GM19043 (cell line): ENCODE measurements around the gene ANKRD31.

Experiments
- ATAC-seq: cut with Tn5 transposase; IDR thresholded peaks from one replicate; pipeline ENCODE4 v1.9.1; 2021; ENCODE audit warnings: low read depth; ENCODE audit not compliant: unreplicated experiment

ANKRD31 gene

DNA sequence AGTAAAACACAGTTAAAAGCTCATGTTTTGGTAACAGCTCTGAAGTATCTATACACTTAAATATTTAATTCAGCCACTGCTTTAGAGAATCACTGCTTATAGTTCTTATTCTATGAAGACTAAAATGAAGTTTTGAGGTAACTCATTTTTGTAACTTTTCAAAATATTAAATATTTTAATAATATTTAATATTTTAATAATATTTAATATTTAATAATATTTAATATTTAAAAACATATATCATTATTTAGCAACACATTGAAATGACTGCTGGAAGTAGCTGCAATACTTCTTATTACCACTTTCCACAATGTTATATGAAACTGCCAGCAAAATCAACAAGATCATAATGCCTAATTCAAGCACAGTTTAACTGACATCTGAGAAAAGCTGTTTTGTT is 165.6 kb downstream of the ANKRD31 start:
- no peak for ATAC-seq

DNA sequence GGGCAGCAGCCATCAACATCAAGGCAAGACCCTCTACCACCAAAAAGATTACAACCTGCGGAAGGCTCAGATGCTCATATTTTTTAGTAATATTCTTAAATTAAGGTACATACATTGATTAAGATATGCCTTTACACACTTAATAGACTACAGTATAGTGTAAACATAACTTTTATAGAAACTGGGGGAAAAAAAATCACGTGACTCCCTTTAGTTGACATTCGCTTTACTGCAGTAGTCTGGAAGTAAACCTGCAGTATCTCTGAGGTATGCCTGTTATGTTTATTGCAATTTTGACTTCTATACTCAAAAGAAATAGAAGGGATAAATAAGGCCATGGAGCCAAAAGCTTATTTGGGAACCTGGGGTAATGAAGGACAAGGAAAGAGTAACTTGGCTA is 169.2 kb downstream of the ANKRD31 start:
- no peak for ATAC-seq

DNA sequence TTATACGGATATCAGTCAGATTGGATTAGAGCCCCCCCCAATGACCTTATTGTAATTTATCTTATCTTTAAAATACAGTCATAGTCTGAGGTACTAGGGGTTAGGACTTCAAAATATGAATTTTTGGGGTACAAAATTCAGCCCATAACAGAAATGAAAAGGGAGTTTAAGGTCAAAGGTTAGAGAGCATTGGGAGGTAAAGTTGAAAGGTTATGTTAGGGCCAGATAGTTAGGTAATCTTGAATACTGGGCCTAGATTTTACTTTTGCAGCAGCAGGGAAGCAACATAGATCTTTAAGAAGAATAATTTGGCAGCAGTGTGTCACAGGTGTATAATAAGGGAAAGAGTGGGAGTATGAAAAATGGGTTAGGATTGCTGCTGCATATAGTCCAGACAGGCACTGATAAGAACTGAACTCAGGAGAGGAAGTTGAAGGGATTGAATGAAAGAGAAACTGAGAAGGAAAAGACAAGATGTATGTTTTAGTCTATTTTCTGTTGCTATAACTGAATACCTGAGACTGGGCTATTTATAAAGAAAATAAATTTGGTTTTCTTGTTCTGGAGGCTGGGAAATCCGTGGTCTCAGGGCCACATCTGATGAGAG is 173.7 kb downstream of the ANKRD31 start:
- peak; percentile 59 for ATAC-seq

DNA sequence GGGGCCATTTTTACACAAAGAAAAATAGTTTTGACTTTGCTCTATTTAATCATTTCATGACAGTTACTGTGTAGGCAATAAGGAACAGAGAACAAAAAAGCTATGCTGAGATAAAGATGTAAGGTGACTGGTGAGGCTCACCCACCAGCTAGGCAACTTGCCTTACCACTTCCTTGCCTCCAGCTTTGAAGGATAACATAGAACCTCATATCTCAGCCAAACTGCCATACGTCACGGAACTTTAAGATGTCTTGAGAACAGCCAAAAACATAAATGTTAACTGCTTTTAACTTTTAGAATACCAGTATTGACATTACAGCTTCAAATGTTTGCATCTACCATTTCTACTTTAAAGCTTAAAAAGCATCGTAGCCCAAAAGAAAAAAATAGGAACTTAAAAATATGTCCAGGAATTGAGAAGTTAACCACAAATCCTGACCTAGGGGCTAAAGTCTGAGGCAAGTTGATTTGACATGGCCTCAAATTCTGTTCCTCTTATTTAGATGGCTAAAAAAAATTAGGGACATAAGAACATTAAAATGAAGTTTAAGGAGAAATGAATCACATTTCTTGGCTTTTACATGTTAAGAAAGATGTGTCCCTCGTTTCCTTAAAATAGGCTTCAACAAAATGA is 176.6 kb downstream of the ANKRD31 start:
- ATAC-seq = no peak

DNA sequence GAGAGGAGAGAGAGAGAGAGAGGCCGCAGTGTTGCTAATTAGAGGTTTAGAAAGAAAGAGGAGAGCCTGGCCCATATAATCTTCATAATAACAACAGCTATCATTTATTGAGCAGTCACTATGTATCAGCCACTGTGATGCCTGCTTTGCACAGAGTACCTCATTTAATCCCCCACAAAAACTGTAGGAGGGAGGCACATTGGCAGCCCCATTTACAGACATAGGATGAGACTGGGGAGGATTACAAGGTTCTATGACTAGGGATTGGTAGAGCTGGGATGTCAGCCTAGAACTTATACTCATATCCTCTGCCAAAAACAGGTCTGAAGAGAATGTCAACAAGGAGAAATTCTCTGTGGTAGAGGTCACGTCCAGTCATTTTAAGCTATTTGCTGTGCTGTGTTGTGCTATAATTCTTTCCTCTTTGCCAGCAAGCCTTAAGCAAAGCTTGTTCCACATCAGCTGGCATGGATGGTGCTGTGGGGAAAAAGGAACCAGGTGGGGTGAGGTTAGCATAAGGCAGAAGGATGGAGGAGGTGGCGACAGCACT is 177.6 kb downstream of the ANKRD31 start:
- ATAC-seq = no peak

DNA sequence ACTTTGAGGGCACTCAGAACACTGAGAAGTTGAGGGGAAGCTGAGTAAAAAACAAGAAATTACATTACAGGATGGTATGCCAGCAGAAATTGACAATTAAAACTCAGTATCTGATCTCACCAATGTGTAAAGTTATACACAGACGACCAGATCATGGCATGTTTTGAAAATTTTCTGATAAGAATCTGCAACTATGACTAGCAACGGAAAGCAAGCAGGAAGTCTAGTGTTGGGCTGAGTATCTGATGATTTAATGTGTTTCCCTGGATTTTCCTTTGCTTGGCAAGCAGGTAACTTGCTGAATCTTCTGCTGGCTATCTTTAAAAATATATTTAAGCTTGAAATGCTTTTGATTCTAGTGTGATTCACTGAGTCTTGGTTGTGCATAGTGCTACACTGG is 179.1 kb downstream of the ANKRD31 start:
- no peak for ATAC-seq

DNA sequence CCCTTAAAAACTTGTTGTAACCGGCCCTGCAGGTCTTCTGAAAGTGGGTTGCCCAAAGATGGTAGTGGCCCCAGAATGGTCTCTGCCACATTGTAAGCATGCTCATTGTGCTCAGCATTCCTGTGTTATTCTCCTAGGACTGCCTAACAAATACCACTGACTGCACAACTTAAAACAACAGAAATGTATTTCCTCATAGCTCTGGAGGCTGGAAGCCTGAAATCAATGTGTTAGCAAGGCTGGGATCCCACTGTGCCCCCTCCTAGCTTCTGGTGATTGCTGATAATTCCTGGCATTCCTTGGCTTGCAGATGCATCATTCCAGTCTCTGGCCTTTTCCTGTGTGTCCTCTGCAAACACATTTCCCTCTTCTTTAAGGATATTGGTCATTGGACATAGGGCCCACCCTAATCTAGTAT is 180.9 kb downstream of the ANKRD31 start:
- ATAC-seq = no peak

DNA sequence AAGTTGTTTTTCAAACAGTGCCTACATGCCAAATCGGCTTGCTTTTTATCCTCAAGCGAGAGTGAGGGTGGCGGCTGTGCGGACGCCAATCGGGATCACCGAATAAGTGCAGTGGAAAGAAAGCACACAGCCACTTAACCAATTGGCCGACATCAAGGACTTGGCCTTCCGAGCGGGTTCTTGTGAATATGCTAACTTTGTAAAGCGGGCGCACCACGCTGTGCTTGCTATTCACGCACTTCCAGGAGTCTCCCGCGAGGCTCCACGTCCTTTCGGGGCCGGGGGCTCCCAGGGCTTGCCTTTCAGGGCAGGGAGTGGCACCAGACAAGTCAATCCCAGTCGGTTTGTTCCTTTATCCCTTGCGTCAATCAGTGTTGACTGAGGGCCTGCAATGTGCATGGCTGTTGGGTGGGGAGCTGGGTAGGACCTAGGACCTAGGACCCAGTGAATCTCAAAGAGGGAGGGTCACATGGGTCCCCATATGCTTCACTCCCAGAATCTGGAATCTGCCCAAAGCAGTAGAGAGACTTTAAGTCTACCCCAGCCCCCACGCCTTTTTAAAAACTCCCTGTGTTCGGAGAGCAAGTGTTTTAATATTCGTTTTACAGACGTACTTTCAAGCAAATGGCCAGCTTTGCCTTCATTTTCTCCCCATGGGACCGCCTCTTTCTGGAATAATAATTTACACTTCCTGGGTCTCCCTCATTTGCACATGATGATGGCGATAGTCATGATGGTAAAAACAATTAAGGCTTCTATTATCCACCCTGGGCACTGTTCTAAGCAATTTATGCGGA is 182.3 kb downstream of the ANKRD31 start:
- no peak for ATAC-seq

DNA sequence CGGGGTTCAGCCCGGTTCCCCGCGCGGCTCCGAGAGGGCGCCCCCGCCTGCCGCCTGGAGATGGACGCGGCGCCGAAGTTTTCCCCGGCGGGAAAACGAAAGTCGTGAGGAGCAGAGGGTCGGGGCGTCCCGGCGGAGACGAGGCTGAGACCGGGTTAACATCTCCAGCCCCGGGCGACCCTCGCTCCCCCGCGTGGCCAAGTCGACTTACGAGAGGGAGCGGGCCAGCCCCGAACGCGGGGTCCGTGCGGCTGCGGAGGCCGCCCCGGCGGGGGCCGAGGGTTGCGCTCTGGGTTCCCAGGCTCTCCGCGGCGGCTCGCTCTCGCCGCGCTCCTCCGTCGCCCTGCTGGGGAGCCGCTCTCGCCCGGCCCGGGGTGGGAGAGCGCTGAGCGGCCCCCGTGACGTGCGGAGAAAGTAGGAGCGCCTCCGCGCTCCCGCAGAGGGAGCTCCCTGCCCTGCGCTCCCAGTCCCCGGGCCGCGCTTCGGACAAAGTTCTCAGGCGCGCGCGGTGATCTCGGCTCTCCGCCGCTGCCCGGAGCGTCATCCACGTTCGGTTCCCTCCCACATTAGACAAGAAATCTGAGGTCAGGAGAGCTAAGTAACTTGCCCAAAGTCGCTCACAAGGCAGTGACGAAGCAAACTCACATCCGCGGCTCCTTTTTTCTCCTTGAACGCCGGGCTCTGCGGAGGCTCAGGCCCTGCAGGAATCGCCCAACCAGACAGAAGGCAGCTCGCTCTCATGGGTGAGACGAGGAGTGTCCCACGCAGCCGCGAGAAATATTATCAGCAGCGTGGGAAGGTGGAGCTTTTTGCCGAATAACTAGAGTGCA is 183.2 kb downstream of the ANKRD31 start:
- ATAC-seq = no peak

DNA sequence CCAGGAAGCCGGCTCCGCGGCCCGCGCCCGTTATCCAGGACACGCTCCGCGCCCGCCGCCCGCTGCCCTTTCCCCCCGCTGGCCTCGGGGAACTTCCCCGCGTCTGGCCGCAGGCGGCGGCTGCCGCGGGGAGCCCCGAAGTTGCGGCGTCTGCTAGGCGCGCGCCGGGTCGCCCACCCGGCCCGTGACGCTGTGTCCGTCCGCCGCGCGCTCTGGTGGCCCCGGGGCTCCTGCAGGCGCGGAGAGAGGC is 183.7 kb downstream of the ANKRD31 start:
- ATAC-seq = no peak

DNA sequence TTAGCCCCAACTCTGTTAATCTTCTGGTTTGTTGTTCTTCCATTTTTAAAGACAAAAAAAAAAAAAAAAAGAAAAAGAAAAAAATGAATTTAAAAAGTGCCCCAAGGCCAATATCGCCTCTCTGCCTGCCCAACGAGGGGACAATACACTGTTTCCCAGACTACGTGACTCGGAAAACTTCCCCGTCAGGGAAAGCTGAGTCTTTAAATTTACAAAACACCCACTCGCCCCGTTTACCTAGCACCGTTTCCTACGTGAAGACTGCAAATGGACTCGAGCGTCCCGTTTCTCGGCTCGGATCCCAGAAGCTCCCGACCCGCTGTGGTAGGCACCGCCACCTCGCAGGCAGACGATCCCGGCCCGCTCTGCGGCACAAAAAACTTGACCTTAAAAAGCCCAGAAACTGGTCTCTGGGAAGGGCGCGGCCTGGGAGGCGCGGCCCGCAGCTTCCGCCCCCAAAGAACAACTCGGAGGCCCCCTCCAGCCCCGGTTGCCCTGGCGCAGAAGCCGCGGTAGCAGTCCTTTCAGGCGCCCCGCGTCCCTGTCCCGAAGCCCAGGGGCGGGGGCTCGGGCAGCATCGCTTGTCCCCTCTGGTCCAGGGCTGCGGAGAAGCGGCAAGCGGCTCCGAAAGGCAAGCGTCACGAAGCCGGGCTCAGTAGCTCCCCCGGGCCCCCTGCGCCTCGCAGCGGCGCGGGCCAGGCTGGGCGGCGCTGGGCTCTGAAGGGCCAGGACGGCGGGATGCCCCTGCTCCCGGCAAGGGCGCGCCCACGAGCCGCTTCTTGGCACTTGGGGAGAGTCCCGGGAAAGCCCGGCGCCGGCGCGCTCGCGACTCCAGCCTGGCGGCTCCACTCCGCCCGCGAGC is 184.3 kb downstream of the ANKRD31 start, which contains the start of gene GCNT4:
TSS of gene GCNT4 (minus strand) at position 367 of the 862 bp plus-strand sequence. CDS start 22,521 bp downstream, outside the sequence.
- ATAC-seq = no peak

DNA sequence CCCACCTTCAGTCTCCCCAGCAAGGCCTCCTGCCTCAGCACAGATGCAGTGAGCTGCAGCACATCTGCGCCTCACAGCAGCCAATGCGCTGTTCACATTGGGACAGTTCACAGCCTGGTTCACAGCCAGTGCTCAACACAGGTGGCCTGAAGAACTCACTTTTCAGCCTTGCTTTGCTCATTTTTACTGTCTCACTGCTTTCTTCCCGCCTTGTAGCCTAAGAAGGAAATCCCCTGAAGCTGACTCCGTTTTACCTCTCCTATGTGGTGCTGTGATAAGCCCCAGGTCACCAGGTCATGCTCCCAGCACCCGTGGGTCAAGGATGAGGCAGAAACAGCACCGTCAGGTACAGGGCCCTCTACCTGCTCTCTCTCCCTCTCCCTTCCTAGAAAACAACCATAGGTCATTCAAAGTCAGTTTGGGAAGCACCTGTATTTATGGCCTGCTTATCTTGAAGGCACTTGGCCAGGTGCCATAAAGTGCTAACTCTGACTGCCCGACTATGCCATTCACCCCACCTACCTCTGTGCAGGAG is 185.4 kb downstream of the ANKRD31 start:
- ATAC-seq = no peak

DNA sequence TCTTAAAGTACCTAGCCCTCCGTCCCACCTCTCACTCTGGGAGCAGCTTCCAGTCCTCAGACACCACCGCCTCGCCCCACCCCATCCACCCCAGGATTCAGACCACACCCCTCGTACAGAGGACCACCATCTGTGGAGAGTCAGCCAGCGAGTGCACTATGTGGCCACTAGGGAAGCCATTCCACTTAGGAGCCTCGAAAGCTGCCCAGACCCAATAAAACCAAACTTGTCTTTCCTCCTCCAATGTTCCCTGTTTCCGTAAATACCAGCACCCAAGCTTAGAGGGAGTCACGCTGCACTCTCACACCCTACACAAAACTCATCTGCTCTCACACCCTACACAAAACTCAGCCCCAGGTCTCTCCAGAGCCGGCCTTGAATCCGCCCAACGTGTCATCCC is 186.3 kb downstream of the ANKRD31 start:
- no peak for ATAC-seq

DNA sequence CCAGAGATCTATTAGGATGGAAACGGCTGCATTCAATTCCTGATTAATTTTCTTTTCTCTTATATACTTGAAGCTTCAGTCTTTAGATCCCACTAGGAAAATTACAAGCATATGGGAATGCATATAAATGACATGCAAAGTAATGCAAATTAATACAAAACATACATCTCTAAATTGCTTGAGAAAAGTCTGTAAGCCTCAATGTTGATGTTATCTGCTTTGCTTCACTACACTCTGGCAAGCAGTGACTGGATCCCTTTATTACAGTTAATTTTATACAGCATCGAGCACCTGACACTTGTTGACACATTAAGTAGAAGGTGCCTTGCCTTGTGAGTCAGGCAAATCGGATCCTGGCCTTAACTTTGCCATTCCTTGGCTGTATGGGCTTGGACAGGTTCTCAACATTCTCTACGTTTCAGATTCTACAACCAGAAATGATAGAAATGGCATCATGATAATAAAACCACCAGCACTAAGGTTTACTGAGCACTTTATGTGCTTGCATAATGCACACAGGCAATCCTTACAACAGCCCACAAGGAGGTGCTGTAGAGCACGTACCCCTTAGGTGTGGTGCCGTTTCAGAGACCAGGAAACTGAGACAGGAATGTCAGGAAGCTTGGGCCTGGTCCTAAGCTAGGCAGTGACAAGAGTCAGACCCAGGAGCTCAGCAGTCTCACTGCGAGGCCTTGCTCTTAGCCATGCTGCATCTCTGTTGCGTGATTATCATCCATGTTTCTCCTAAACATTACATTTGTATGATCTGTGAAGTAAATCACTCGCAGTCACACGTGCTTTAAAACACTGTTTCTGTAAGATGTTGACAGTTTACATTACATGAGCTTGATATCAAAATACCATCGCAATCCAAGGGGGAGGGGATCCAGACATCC is 187.0 kb downstream of the ANKRD31 start:
- no peak for ATAC-seq

DNA sequence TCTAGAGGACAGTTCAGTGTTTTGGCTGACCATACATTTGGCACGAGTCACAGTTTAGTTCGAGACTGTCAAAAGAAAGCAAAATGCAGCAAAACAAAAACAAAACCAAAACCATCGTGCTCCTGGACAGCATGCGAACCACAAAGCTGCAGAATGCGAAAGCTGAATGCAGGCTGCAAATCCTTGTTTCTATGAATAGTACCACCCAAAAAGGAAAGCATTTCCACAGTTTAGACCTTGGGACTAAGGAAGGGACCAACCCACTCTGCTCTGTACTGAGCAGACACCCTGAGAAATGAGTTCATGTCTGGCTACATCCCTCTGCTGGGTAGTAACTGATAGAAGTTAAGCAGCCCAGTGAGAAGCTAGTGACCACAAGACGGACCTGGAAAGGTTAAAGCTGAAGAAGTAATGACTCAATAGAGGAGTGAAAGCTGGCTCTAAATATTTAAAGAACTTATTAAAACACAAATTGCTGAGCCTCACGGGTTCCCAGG is 188.2 kb downstream of the ANKRD31 start:
- no peak for ATAC-seq

DNA sequence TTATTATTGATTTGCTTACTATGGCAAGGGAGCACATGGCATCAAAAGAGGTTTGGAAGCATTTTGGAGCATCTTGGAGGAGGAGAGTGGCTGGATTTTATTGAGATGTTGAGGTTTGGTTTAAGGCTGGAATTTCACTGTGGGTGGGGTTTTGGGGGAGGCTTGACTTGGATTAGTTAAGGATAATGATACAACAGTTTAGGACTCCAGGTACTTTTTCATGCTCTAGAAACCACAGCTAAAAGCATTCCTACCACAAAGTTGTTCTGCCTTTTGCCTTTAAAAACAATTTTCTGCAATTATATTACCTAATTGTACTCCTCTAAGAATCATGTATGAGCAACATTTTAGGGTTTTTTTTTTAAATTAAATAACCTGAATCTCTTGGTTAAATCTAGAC is 189.3 kb downstream of the ANKRD31 start:
- ATAC-seq = no peak

DNA sequence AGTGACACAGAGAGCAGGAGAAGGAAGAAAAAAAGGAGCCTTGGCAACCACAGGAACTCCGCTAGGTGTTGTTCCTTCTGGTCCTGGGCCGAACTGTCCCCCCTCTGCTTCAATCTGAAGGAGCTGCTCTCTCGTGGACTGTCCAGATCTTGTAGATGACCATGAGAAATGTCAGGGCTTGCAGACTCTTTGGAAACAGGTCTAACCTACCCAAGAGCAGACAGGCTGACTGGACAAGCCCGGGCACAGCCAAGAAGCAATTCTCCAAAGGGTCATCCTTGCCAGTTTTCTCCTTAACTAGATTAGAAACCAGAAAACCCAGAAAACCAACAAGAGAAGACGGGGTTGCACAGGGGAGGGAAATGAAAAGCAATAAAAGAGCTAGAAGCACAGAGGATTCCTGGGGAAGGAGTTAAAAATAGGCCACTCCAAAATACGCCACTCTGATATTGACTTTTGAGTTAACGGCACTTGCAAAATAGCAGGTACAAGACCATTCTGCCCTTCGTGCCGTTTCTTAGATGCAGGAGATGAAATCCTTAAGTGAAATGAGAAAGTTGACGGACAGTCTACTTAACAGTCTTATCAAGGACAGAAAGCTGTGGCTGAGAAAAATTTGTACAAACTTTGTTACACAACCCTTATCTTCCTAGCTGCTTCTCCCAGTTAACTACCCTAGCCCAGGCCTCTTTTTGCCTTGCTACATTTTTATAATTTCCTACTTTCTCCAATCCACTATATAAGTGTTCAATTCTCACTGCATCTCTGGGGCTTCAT is 190.1 kb downstream of the ANKRD31 start:
- ATAC-seq = no peak

DNA sequence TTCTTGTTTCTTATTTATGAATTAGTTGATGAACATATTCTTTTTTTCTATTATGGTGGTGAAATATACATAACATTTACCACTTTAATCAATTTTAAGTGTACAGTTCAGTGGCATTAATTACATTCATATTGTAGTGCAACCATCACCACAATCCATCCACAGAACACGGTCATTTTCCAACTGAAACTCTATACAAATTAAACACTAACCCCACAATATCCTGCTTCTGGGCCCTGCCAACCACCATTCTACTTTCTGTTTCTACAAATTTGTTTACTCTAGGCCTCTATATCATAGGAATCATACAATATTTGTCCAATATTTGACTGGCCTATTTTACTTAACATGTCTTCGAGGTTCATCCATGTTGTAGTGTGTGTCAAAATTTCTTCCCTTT is 191.6 kb downstream of the ANKRD31 start:
- no peak for ATAC-seq
